IPS DF 4.7 (cell line): Measurements from ENCODE around the gene GTF2IRD1.
"Not testable (repeated sequence)": the region's sequence is repeated elsewhere in the genome, so short reads cannot be mapped to it uniquely, and the experiment has no call there.

ENCODE experiments used
- DNase-seq: peaks from one replicate; pipeline ENCODE4 v3.0.0-alpha.2; 2013; ENCODE audit warnings: low spot score; ENCODE audit errors: extremely low read depth

Gene GTF2IRD1

DNA sequence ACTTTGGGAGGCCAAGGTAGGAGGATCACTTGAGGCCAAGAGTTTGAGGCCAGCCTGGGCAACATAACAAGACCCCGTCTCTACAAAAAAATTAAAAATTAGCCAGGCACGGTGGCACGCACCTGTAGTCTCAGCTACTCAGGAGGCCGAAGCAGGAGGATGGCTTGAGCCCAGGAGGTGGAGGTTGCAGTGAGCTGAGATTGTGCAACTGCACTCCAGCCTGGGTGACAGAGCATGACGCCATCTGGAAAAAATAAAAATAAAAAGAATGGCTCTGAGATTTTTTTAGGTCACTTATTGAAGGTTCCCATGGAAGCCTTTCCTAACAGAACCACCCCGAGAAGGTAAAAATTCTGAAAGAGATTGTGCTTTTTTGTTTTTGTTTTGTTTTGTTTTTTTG lies 109.9 kb downstream of the GTF2IRD1 start:
- not testable (repeated sequence) for DNase-seq

DNA sequence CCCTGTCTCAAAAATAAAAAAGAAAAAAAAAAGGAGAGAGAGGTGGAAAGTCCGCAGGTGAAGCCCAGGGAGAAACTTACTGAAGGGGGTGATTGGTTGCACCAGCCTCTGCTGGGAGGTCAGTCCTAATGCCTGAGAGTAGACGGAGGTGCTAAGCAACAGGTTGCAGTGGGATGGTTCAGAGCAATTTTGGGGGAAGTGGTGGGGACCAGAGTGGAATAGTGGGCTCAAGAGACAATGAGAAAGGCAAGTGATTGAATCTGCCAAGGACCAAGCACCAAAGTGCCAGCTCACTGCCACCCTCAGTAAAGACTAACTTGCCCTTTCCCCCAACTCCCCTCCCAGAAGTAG lies 113.6 kb downstream of the GTF2IRD1 start:
- no peak for DNase-seq

DNA sequence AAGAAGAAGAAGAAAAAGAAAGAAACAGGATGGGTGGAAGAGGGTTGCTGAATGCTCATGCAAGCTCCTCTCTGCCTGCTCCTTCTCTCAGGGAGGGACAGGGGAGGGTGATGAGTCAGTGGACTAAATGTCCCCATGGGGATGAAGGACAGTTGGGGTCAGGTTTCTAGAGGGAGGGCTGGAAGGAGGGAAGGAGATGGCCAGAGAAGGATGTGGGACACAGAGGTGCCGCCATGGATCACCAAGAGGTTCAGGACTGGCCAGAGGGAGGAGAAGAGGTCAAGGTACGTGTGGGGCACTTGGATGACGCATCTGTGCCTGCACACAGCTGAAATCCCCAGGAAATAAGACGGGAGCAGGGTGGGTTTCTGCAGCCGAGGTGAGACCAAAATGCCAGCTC lies 115.0 kb downstream of the GTF2IRD1 start:
- no peak for DNase-seq

DNA sequence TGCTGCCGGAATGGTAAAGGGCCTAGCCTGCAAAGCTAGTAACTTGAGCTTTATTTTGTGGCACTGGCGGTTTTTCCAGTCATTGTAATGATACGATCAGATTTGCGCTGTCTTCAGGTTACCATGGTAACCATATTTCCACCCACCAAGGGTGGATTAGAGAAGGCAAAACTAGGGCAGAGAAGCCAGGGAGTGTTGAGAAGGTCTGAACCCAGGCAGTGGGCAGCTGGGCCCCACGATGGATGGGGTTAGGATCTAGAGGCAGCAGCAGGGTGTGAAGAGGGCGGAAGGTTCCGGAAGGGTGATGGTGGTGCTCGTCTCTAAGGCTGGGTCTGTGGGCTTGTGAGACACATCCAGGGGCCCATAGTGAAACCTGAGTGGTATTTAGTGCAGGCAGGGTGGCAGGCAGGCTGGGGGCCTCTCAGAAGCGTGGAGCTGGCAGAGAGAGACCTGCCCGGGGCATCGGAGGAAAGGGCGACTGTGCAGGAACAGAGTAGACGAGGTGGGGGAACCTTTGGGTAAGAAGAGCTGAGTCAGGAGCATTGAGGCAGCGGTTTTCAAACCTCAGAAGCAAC lies 115.9 kb downstream of the GTF2IRD1 start:
- DNase-seq = no peak

DNA sequence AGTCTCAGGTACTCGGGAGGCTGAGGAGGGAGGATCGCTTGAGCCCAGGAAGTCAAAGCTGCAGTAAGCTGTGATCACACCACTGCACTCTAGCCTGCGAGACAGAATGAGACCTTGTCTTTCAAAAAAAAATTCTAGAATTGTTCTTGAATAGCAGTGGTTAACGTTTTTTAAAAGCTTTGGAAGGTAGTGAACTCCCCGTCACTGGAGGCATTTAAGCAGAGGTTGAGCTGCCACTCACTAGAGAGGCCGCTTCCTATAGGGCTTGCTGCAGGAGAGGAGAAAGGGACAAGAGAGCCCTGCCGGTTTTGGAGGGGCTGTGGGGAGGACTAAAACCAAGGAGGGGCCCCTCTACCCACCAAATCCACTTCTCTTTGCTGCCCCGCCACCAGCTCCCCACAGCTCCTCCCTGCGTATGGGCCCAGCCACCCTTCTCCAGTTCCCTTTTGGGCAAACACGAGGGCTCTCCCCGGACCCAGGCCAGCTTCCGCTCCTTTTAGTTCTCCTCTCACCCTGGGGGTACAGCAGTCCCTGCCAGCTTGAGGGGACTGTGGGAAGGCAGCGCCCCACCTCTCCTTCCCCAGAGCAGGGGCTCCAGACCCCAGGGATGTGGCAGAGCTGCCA lies 116.9 kb downstream of the GTF2IRD1 start:
- DNase-seq = no peak

DNA sequence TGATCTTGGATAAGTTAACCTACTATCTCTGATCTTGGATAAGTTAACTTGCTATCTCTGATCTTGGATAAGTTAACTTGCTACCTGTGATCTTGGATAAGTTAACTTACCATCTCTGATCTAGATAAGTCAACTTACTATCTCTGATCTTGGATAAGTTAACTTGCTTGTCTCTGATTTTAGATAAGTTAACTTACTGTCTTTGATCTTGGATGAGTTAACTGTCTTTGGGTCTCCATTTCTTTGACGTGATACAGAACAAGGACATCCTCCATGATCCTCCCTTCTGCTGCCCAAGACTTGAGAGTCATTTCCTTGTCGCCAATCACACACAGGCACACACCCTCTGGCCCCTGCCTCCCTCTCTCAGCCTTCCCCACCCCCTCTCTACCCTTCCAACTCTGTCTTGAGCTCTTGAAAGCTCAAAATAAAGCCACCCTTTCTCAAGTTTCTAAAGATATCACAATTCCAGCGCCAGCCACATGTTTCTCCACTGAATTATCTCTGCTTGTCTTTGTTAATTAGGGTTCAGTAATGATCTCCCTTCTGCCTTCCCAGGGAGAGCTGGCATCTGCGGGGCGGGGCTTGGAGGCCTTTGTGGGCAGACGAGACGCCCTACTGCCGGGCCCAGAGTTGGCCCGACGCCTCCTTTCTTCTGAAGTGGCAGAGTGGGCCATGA lies 118.7 kb downstream of the GTF2IRD1 start:
- DNase-seq = no peak

DNA sequence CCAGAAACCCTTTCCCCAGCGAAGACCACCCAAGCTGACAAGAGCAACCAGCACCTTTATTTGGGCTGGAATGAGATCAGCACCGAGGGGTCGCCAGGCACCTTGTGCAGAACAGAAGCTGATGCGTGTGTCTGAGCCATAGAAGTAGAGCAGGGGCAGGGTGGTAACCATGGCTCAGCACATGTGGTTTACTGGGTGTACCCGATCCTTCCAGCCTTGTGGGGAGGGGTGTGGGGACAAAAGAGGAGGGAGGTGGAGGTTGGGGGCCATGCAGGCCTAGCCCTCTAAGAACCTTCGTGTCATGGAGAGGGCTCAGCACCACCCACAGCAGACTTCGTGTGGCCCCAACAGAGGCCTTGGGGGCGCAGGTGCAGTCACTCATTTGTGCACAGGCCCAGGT lies 119.8 kb downstream of the GTF2IRD1 start:
- DNase-seq = no peak

DNA sequence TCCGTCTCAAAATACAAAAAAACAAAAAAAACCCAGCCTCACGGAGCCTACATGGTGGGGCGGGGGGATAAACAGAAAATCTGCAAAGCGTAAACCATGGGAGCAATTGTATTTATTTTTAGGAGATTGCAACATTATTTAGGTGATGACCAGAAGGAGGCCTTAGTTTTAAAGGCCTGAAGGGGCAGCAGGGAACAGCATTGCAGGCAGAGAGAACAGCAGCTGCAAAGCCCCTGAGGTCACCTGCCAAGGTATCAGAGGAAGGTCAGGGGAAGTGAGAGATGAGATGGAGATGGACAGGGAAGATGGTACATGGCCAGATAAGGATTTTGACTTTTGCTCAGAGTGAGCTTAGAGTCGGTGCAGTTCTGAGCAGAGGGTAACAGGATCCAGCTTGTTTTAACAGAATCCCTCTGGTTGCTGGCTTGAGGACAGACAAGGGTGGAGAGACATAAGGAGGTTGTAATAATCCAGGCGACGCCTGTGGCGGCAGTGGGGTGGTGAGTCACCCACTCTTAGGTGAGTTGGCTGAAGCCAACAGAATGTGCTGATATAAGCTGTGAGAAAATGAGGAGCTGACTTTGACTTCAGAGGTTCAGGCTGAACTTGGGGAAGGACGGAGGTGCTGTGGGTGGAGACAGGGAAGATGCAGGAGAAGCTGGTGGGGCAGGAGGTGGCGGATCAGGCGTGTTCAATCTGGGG lies 121.5 kb downstream of the GTF2IRD1 start:
- DNase-seq = no peak

DNA sequence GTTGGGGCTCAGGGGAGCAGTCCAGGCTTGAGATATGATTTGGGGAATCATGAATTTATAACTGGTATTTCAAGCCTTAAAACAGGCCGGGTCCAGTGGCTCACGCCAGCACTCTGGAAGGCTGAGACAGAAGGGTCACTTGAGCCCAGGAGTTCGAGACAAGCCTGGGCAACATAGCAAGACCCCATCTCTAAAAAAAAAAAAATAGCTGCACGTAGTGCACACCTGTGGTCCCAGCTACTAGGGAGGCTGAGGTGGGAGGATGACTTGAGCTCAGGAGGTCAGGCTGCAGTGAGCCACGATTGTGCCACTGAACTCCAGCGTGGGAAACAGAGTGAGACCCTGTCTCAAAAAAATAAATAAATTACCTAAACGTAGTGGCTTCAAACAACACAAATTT lies 122.1 kb downstream of the GTF2IRD1 start:
- no peak for DNase-seq

DNA sequence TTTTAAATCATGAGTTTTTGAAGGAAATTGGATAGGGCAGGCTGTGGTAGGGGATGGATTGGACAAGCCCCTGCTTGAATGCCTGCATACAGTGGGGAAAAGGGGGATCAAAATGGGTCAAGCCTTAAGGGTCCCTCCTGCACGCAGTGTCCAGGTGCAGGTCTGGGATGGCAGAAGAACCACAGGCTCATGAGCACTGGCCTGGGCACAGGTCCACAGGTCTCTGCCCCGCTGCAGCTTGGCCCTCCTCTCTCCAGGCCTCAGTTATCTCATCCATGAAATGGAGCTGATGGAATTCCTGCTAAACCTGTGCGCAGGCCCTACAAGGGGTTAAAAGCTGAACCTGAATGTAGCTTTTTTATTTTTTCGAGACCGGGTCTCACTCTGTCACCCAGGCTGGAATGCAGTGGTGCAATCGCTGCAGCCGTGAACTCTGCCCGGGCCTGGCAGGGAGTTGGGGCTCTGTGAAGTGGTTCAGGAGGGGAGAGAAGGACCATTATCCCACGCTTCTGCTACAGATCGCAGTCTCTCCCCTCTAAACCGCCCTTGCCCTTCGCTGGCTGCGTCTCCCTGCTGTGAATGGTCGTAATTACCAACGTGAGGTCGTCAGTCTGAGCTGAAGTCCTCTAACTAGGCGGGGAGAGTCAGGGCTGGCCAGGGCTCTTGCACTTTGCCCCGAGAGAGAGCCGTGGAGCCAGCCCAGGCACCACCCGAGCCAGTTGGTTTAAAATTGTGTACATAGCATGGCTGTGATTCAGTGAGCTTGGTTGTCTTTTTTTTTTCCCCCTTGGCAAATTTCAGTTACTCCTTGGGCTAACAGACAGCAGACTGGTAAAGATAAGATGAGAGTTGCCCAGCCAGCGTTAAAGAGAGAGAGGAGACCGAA lies 126.3 kb downstream of the GTF2IRD1 start:
- no peak for DNase-seq

DNA sequence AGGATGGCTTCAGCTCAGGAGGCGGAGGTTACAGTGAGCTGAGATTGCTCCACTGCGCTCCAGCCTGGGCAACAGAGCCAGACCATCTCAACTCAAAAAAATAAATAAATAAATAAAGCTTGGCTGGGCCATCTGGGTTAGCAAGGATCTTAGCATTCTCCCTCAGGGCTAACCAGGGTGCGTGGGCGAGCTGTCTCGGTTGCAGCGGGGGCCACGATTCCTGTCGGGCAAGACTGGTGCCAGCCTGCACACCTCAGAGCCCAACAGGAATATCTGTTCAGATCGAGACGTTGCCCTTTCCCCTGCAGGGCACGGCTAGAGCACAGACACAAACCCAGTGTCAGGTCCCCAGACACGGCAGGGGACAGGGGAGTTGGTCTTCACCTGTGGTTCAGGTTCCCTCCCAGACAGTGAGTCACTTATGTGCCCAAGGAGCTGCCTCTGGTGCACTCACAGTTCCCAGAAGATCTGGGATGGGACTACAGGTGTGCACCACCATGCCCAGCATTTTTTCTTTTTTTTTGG lies 128.3 kb downstream of the GTF2IRD1 start:
- DNase-seq = no peak

DNA sequence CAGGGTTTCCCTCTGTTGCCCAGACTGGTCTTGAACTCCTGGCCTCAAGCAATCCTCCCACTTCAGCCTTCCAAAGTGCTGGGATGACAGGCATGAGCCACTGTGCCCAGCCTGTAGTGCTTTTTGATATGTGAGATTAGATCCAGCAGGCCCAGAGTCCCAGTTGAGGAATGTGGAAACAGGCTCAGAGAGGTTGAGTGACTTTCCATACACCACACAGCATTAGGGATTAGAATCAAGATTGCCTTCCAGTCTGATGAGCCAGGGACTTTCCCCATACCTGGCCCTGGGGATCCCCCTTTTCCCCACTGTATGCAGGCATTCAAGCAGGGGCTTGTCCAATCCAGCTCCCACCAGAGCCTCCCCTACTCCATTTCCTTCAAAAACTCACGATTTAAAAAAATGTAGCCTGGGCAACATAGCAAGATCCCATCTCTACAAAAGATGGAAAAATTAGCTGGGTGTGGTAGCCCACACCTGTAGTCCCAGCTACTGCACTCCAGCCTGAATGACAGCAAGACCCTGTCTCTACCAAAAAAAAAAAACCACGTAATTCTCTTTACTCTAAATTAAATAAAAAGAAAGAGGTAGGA lies 128.8 kb downstream of the GTF2IRD1 start:
- DNase-seq = no peak

DNA sequence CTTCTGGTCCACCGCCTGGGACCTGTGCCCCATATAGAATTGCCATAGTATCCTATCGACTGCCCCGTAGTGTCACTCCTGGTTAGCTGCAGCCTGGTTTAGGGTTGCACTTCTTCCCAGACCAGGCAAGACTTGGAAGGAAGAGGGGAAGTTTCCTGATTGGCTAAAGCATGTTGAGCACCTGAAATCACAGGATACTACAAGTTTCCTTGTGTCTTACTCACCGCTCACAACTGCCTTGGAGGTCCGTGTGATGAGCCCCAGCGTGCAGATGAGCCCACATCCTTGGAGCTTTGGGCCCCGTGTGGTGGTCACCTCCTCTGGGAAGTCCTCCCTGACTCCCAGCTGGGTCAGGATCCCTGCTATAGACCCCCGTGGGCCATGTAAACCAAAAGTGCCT lies 129.9 kb downstream of the GTF2IRD1 start:
- no peak for DNase-seq

DNA sequence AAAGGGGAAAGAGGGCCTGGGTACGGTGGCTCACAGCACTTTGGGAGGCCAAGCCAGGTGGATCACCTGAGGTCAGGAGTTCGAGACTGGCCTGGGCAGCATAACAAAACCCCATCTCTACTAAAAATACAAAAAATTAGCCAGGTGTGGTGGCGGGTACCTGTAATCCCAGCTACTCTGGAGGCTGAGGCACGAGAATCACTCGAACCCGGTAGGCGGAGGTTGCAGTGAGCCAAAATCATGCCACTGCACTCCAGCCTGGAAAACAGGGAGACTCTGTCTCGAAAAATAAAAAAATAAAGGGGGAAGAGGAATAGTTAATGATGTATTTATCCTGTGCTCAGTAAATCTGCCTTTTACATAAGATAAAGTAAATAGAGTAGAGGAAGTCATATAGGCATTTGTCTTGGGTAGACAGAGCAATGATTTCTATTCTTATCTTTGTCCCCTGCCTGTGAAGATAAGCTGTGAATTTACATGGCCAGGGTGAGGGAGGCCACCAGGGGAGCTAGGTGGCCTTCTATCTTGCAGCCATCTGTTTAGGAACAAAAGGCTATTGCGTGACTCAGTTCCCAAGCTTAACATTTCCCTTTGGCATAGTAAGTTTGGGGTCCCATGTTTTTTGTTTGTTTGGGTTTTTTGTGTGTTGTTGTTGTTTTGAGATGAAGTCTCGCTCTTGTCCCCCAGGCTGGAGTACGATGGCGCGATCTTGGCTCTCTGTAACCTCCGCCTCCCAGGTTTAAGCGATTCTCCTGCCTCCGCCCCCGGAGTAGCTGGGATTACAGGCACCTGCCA lies 130.7 kb downstream of the GTF2IRD1 start:
- no peak for DNase-seq

DNA sequence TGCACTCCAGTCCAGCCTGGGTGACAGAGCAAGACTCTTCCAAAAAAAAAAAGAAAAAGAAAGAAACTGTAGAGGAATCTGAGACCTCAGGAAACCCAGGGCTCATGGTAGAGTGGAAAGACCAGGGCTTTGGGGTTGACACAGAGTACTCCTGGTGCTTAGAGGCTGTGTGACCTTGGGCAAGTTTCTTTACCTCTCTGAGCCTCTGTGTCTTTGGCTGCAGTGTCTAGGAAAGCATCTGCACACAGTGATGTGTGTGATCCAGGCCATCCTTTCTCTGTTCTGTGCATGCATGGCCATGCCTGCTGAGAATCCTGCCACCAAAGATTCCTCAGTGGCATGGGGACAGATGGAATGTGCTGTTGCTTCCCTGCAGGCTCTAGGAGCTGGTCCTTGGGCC lies 132.1 kb downstream of the GTF2IRD1 start:
- DNase-seq = no peak

DNA sequence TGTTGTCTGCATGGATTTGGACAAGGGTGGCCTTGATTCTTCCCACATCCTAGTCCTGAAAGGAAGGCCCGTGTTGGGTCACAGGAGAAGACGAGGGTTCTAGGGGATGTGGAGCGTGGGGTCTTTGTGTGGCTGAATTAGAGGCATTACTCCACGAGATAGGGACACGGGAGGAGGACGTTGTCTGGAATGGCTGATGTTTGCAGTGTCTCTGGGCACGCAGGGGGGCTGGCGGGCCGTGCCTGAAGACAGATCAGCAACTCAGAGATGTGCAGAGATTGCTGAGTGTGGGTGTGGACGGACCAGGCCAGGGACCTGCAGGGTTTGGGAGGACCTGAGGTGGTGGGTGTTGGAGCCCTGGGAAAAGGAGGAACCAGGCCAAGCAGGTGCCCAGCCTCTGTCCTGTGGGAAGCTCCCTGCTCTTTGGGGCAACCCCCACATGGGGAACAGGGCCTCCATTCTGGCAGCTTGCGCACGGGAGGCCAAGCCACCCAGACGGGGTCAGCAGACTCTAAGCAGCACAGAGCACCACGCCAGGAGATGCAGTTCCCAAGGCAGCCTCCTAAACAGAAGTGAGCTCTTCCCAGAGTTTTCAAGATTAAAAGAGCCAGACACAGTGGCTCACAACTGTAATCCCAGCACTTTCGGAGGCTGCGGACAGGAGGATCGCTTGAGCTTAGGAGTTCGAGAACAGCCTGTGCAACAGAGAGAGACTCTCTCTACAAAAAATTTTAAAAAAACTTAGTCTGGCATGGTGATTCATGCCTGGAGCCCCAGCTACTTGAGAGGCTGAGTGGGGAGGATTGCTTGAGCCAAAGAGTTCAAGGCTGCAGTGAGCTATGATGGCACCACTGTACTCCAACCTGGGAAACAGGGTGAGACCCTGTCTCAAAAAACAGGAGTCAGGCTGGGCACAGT lies 132.8 kb downstream of the GTF2IRD1 start:
- no peak for DNase-seq

DNA sequence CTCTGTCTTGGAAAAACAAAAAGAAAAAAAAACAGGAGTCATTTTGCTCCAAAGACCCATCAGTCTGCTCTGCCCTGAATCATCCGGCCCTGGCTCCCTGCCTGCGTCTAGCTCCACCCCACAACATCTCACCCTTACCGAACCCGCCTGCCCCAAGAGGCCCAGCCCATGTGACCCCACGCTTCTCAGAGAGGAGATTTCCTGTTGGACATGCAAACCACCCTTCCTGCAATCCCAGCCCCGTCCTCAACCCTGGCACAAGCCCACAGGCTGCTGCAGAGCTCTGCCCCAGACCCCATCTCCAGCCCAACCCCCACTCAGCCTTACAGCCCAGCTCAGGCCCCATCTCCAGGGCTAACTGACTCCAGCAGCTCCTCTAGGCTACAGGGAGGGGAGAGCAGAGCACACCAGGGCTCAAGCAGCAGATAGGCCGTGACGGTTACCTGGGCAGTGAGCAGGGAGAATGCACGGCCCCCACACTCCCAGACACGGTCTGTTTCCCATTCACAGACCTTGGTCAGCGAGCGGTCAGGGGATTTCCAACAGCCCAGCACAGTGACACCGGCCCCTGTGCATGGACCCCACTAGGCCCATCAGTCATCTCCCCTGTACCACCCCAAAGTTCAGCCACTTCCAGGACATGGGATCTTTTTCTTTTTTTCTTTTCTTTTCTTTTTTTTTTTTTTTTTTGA lies 133.9 kb downstream of the GTF2IRD1 start:
- no peak for DNase-seq

DNA sequence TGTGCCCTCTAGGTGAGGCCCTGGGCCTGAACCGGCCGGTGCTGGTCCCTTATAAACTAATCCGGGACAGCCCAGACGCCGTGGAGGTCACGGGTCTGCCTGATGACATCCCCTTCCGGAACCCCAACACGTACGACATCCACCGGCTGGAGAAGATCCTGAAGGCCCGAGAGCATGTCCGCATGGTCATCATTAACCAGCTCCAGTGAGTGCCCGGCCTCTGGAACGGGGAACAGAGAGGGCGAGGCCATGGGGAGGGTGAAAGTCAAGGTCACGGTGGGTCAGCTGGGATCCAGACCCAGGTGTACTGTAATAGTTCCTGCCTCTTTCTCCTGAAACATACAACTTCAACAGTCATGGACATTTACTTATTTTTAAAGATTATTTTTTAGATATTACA lies 137.1 kb downstream of the GTF2IRD1 start:
- no peak for DNase-seq
